NCI-H187 (cell line): ENCODE measurements around the gene GRAMD4.
A peak's percentile ranks its signal among the peaks of the same experiment; 100 is the strongest.

ENCODE experiments used
- DNase-seq, 2 experiments: peaks; one replicate each; lab custom pipeline; 2025; lab: John Stamatoyannopoulos, UW

Gene GRAMD4

DNA sequence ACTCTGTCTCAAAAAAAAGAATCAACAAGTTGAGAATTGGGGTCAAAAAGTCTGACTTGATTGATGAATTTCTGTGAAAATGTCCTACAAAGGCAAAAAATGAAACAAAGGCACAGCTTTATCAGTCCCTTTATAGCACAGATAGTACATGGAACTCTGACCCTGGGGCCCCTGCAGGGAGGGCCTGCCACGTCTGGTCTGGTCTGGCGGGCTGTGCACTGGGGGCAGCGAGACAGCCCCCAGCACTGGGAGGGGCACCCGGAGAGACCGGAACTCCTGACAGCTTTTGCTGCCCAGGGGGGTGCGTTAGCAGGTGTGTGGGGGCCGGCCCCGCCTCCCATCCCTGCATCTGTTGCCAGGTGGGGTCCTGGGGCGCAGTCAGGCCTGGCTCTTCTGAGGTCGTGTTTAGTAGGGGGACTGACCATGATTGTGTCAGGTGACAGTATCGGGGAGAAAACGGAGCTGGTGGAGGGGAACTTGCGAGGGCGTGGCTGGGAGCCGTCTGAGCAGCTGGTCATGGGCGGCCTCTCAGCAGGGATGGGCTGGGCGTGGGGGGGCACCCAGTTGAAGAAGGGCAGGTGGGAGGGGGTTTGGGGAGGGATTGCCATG lies 51.7 kb downstream of the GRAMD4 start:
- no peak for DNase-seq

DNA sequence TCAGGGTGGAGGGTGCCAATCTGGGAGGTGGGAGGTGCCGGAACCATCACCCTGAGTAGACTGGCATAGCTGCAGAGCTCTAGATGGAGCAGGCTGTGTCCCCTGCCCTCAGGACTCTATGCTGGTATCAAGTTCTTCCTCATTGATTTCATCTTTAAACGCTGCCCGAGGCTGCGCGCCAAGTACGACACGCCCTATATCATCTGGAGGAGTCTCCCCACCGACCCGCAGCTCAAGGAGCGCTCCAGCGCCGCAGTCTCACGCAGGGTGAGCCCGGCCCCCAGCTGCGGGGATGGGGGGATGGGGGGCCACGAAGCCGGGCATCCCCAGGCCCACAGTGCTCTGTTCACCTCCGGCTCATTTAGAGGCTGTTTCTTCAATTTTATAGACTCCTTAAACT lies 52.5 kb downstream of the GRAMD4 start:
- DNase-seq = peak in 1 of 2 experiments; percentile 0

DNA sequence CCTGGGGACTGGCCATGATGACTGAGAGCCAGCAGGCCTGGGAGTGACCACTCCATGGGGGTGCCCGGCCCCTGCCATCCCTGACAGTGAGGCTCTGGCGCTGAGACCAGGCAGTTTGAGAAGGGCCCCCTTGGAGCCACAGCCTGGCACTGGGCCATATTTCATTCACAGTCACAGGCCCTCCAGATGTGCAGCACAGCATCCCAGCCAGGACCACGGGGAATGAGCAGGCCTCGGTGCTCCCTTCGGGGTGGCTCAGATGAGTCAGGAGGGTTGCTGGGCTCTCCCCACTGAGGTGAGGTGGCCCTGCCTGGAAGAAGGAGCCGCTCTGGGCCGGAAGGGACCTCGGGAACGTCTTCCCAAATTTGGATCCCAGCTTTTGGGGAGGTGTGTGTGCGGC lies 53.0 kb downstream of the GRAMD4 start:
- DNase-seq = no peak

DNA sequence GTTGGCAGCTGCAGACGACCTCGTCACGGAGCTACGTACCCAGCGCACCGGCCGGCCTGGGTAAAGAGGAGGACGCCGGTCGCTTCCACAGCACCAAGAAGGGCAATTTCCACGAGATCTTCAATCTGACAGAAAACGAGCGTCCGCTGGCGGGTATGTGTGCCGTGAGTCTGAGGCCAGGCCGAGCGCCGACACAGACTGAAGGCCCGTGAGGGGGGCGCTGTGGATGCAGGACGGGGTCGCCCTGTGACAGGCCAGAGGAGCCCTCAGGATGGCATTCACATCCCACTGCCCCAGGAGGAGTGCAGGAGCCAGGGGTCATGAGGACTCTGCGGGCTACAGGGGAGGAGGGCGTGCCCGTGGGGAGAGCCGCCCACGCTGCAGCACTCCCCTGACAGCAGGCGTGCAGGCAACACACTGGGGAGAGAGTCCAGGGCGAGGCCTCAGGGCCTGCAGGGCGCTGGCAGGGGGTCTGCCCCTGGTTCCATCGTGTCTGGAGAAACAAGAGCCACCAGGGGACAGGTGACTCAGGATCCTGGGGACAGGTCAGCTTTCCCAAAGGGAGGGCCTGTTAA lies 53.6 kb downstream of the GRAMD4 start:
- DNase-seq = no peak

DNA sequence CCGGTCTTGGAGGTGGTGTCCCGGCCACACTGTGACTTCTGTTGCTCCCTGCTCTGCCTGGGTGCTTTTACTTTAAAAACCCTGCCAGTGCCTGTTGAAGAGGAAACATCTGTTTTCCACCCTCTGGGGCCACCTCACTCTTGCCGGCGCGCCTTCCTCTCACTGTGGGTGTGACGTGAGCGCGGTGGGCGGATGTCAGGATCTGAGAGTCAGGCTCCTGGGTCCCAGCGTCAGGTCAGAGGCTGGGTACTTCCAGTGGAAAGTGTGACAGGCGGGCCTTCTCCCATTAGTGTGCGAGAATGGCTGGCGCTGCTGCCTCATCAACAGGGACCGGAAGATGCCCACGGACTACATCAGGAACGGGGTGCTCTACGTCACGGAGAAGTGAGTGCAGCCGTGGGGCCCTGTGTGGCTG lies 54.2 kb downstream of the GRAMD4 start:
- DNase-seq = no peak

DNA sequence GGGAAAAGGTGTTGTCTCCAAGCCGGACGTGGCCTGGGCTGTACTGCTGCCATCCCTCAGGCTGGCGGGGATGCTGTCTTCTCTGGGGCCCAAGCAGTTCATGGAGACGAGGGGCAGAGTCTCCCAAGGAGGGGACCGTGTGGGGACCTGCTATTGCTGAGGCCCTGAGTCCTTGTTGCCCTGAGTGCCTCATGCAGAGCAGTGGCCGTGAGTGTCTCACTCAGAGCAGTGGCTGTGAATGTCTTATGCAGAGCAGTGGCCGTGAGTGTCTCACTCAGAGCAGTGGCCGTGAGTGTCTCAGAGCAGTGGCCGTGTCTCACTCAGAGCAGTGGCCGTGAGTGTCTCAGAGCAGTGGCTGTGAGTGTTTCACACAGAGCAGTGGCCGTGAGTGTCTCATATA lies 54.7 kb downstream of the GRAMD4 start:
- DNase-seq = no peak

DNA sequence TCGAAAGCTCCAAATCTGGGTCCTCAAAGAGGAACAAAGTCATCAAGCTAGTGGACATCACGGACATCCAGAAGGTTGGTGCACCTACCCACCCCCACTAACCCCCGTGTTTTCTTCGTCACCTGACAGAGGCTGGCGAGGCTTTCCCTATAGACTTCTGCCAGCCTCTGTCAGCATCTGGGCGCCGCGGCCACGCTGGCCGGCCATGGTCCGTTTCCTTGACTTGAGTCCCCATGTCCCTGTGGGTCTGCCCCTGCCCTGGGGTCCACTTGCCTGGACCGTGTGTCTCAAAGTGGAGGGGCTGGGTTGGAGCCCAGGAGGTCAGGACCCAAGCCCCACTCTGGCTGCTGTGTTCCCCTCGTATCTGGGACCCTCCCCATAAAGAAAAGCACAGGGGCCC lies 55.3 kb downstream of the GRAMD4 start:
- DNase-seq = no peak

DNA sequence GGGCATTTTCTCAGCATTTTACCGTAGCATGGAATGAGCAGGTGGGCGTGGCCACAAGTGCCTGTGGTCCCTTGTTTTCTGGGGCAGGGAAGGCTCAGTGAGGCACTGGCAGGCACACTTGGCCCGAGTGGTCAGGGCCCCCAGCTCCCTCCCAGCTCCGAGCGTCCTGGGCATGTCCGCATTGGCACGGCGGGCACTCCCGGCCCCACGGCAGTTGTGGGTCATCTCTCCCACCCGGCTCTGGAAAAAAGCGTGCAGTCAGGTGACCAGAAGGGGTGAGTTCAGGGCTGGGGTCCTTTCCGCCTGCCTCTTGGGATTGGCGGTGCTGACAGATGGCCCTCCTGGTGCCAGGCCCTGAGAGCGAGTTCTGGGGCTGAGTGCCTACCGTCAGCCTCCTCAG lies 55.8 kb downstream of the GRAMD4 start:
- no peak for DNase-seq

DNA sequence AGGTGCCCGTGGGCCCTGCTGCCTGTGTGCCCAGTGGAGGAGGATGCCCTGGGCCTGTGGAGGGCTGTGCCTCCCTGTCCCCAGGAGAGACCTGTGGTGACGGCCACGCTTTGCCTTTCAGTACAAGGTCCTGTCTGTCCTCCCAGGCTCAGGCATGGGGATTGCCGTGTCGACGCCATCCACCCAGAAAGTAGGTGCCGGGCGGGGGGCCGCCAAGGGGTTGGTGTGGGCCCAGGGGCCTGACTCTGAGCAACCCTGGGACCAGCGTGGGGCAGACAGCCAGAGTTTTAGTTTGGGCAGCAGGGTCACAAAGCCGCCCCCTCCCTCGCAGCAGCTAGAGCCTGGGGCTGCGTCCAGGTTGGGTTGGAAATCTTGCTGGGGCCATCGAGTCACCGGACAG lies 56.3 kb downstream of the GRAMD4 start:
- no peak for DNase-seq

DNA sequence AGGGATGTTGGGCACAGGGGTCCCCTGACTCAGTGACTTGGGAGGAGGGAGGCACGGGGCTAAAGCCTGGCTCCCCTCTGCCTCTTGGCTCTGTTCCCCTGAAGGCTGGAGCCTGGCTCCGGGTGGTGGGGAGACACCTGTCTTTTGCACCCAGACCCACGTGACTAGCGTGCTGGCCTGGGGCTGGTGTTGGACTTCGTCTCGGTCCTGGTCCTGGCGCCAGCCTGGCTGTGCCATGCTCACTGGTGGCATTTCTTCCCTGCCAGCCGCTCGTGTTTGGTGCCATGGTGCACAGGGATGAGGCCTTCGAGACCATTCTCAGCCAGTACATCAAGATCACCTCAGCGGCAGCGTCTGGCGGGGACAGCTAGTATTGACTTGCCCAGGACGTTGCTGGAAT lies 56.7 kb downstream of the GRAMD4 start:
- no peak for DNase-seq

DNA sequence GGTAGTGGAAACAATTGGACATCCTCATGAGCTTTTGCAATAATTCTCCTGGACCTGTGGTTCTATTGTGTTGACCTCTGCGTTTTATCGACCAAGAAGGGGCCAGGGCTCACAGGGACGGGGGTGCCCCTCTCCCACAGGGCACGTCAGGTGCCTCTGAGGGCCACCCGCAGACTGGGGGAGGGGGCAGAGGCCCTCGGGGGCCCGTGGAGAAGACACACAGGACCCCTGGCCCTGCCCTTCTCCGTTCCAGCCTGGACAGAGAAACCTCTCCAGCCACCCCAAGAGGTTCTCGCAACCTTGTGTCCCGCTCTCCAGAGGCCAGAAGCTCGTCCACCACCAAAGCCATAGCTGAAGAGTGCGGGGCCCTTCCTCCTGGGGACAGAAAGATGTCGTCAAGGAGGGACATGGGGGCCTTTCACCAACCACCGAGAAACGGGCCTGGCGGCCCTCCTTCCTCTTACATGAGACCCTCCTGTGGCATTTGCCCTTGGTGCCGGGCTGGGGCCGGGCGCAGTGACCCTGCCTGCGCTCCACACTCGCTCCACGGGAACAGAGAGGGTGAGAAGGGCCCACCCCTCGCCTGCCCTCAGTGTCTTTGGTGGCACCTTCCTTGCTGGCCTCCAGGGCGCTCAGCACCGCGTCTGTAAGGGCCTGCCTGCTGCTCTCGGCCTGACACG lies 57.3 kb downstream of the GRAMD4 start:
- no peak for DNase-seq

DNA sequence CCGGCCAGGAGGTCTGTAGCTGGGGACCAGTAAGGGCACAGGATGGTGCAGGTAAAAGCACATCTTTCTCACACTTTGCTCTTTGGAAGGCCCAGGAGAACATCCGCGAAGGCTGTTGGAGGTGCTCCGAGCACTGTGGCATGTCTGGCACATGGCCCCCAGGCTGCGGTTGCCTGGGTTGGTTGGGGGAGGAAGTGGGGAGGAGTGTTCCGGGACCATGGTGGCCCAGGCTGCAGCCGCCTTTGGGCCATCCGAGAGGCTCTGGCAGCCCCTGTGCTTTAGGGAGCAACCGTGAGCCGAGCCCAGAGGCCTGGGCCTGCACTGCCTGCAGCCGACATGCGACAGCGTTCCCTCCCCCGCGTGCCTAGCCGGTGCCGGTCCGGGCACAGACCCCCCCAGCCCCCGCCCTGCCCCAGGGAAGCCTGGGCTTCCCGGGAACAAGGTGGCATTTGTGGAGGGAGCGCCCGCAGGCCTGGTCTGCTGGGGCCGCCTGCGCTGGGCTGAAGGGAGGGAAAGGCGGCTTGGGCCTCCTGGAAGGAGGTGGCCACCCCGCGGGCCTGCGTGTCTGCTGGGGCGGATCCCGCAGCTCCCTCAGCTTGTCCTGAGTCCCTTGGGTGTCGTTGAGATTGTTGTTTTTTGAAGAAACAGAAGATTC lies 57.9 kb downstream of the GRAMD4 start:
- no peak for DNase-seq

DNA sequence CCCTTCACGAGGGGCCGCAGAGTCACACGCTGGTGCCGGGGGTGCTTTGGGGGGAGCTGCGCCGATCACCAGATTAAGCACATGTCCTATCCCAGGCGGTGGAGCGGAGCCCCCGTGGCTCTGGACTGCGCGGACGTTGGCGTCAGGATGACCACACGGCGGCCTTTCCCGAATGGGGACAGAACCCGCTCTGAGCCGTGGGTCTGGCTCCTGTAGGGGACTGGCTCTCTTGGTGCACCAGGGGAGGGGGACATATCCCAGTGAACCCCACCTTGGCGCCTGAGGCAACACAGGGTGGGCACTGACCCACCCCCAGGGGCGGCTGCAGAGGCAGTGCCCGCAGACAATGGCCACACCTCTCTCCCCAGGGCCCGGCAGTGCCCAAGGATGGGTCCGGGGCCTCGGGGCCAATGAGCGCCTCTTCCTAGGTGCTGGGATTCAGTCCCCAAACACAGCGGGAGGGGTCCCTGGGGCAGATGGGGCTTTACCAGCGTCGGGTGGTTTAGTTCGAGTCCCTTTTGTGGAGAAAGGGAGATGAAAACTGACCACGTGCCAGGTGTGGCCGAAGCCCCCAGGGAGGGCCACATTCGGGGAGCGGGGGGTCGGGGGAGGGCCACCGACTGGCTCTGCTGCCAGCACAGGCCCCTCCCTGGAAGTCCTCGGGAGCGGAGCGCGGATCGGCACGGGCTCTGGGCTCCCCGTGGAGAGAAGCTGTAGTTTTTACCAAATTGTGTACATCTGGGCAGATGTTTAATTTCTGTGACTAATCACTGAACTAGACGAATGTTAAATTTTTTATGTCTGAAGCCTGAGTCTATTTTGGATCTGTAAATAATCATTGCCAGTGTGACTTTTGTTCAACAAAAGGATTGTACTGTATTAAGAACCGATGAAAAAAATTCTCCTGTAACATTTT lies 58.9 kb downstream of the GRAMD4 start:
- DNase-seq = no peak

DNA sequence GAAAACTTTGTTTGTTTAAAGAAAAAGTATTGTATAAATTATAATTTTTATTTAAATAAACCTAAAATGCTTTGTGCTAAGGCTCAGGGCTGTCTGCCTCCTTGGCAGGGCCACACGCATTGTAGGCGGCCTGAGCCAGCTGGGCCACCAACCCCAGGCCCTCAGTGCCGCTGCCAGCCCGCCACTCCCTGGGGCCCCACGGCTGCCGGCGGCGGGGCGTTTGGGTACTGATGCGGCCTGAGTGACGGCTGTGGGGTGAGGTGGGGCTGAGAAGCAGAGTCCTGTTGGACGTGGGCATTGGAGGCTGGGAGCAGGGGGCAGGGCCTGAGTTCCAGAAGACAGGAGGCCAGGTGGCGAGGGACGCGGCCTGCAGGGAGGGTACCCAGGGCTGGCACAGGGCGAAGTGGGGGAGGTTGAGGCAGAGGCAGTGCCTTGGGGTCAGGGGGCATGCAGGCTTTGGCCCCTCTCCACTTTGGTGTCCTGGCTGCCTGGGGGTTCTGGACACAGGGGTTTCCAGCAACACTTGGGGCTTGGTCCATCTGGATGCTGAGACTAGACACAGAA lies 59.6 kb downstream of the GRAMD4 start:
- no peak for DNase-seq

DNA sequence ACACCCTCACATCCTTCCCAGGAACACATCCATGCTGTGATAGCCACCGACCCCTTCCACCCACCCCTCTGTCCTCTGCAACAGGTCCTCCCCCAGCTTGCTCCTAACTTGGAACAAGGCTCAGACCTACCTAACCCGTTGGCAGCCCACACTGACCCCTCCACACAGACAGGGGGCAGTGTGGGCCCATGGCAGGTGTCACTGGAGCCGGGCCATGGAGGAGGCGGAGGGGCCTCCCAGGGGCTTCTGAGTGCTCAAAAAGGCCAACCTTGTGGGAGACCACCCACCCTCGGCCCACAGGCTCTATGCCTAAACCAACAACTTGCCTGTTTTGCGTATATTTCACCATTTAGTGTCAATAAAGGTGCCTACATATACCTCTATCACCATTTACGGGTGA lies 60.8 kb downstream of the GRAMD4 start:
- DNase-seq = no peak

DNA sequence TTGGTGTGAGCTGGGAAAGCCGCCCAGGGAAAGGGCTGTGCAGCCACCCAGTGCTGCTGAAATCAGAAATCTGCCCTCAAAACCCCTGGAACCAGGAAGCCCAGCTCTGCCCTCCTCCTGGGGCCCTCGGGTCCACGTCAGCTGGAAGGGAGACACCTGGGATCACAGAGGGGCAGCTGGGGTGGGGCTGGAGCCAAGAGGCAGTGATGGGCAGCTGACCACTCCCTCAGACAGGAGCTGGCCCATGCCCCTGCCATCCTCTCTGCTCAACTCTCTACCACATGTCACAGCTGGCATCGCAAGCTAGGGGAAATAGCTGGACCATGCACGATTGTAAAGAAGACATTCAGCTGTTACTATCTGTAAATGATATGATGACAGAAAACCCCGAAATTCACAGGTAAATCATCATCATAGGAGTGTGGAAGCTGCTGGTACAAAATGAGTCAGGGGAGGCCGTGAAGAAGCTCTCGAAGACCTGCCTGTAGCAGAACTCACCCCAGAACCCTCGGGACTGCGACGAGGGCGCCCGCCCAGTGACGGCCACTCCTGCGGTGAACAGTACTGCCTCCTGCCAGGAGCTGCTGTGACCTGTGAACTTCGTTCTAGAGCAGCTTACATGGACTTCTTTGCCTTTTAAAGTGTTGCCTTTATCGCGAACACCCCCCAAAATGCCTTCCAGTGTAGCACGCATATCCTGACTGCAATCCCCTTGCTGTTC lies 62.0 kb downstream of the GRAMD4 start:
- no peak for DNase-seq

DNA sequence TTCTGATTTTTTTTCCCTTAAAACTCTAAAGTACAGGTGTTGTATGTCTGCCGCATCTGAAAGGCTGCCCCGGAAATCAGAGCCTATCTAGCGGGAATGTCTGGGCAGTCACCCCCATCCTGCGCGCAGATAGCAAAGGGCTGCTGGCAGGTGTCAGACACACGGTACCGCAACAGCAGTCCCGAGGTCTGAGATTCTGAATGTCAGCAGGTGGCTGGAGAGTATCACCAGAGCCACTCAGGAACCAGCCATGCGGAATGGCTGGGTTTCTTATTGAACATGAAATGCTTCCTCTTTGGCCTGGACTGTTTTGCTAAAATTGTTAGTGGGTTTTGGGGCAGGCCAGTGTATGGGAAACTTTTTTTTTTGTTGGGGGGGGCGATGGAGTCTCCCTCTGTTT lies 64.5 kb downstream of the GRAMD4 start:
- DNase-seq = peak in 1 of 2 experiments; percentile 5

DNA sequence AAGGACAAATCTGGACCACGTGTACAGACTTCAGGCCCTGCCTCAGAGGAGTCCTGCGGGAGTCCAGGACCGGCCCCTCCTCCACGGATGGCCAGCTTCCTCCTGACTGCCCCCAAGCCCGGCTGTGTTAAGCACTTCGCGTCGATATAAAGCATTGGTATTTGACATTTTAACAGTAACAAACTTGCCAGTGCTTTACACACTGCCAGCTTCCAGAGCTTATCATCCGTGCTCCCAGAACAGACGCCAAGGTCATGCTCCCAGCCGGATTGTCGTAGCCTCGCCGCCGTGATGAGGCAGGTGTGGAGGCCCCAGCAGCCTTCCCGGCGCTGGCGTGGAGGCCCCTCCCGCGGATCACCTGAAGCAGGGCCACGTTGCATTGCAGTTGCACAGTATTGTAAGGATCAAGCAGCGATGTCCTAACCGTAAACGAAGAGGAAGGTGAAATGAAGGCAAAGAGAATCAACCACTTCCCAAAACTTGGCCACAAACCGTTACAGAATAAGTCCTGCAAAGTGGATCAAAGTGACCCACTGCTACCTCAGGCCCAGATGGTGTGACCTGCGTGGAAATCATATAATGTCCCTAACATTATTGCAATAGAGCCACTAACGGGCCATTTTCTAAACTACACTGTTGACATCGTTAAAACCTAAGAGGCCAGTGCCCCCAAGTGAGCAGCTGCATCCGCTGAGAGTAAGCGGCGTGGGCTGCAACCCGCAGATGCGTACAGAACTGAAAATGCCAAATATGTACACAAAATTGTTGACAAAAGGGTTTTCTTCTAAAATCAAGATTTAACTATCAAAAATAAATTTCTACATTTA lies 66.2 kb downstream of the GRAMD4 start:
- DNase-seq = no peak

DNA sequence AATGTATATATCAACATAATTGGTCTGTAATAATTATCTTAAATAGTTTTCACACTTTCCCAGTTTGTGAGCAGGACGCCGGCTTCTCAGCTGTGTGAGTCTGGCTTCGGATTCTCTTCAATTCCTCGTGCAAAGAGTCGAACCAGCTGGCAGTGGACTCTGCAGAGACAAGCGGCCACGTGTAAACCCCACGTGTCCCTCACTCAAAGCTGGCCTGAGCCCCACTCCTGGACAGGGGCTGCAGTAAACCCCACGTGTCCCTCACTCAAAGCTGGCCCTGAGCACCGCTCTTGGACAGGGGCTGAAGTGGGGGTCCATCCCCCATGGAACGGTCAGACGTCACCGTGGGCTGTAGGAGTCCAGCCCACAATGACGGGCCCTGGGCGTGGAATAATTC lies 66.9 kb downstream of the GRAMD4 start:
- DNase-seq = no peak

DNA sequence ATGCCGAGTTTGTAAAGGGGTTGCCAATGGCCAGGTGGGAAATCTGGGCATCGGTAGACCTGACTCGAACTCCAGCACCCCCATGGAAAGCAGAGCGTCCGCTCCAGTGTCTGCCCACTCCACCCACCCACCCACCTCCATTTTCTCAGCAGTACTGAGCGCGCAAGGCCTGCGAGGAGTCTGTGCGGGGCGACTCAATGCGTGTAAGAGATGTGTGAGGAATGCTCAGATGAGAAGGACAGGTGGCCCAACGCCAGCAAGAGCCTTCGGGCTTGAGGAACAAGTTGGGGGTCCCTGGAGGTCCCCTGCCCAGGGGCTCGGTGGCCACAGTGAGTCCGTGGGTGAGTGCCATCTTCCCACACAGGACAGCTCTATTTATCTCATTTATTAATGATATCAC lies 67.3 kb downstream of the GRAMD4 start:
- DNase-seq = no peak
